Ascending aorta (tissue), 2 donors: ENCODE measurements around the gene STRIP2. TPM values are rescaled to one million over a fixed set of nuclear protein-coding genes. Genes with fewer than 3 reads are reported as not detected.

Source experiments
- DNase-seq, 2 donors: peaks; one replicate each; pipeline ENCODE4 v3.0.0-alpha.2; 2019; ENCODE audit warnings: low spot score in 2 of 2
- H3K27ac ChIP-seq, 2 donors: fragments of 200-600 bp; sonication (generic); one replicate each; pipeline ENCODE4 v1.5.1; 2016 to 2017; ENCODE audit warnings: mild to moderate bottlenecking in 1 of 2
- H3K27me3 ChIP-seq: fragments of 200-600 bp; sonication (generic); one replicate; pipeline ENCODE4 v1.5.1; 2017
- H3K36me3 ChIP-seq, 2 donors: fragments of 200-600 bp; sonication (generic); one replicate each; pipeline ENCODE4 v1.5.1; 2016
- H3K4me1 ChIP-seq, 2 donors: fragments of 200-600 bp; sonication (generic); one replicate each; pipeline ENCODE4 v1.5.1; 2016 to 2017; ENCODE audit warnings: mild to moderate bottlenecking in 1 of 2
- H3K4me3 ChIP-seq, 2 donors: fragments of 200-600 bp; sonication (generic); one replicate each; pipeline ENCODE4 v1.5.1; 2016 to 2017; ENCODE audit warnings: mild to moderate bottlenecking in 1 of 2
- H3K9me3 ChIP-seq, 2 donors: fragments of 200-600 bp; sonication (generic); one replicate each; pipeline ENCODE4 v1.5.1; 2016
- CTCF ChIP-seq, 3 experiments: fragments of 200-600 bp in 2 of 3; fragments of 450-650 bp in 1 of 3; sonication (generic) in 2 of 3; IDR thresholded peaks; one replicate each; pipeline ENCODE4 v1.5.1; 2016 to 2019; ENCODE audit warnings: antibody characterized with exemption in 3 of 3, mild to moderate bottlenecking in 1 of 3, moderate library complexity in 1 of 3
- intact Hi-C: fragments of 100-400 bp; cut with DNase I; formaldehyde crosslinking; loops from one replicate; pipeline ENCODE4 v1.15.1; 2023
- total RNA-seq: library from RNA; depleted of rRNA; stranded (reverse); fragments of >200 nt; gene quantifications from one replicate; pipeline ENCODE4 v1.1.0, GENCODE V29; 2016

STRIP2 gene, protein sequence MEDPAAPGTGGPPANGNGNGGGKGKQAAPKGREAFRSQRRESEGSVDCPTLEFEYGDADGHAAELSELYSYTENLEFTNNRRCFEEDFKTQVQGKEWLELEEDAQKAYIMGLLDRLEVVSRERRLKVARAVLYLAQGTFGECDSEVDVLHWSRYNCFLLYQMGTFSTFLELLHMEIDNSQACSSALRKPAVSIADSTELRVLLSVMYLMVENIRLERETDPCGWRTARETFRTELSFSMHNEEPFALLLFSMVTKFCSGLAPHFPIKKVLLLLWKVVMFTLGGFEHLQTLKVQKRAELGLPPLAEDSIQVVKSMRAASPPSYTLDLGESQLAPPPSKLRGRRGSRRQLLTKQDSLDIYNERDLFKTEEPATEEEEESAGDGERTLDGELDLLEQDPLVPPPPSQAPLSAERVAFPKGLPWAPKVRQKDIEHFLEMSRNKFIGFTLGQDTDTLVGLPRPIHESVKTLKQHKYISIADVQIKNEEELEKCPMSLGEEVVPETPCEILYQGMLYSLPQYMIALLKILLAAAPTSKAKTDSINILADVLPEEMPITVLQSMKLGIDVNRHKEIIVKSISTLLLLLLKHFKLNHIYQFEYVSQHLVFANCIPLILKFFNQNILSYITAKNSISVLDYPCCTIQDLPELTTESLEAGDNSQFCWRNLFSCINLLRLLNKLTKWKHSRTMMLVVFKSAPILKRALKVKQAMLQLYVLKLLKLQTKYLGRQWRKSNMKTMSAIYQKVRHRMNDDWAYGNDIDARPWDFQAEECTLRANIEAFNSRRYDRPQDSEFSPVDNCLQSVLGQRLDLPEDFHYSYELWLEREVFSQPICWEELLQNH
- 2.3 TPM for total RNA-seq

DNA sequence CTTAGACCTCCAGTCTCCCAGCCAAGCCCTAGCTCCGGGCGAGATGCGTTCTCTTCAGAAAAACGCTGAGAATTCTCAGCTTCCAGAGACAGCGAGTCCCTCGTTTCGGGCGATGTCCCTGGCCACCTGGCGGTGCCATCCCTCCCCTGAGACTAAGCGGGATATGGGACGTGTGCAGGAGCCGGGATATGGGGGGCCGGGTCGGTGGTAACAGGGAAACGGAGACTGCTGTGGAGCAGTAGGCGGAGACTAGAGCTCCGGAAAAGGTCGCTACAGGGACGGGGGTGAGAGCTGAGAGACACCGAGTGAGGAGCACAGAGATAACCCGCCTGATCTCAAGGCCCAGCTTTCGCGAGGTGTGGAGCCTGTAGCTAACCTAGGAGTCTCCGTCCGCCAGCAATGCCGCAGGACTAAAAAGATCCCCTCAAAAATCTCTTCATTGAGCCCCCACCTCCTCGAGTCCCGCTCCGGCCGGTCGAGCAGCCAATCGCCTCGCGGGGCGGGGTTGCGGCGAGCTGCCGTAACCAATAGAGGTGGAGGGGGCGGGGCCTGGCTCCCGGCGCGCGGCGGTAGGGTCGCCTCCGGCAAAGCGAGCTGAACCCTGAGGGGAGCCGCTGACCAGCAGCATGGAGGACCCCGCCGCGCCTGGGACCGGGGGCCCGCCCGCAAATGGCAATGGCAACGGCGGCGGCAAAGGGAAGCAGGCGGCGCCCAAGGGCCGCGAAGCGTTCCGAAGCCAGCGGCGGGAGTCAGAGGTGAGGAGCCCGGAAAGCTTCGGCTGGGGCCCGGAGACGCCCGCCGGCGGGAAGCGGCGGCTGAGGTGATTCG lies at the start of gene STRIP2:
Gene STRIP2, plus strand, starts transcription at position 586 of the 828 bp plus-strand sequence. Its CDS starts 41 bp downstream, at position 627.
- H3K27me3 ChIP-seq = no peaks in the 10 kb centered on the region
- DNase-seq = peak; percentile 68 to 93
- TF ChIP-seq CTCF (IDR thresholded peaks at IDR 0.05) = no peak
- intact Hi-C loops = loop anchor here (2.0 kb wide), 2 partner anchors 179 to 209 kb away; partner anchors contain the start of gene AHCYL2
- H3K4me3 ChIP-seq = peak within 1 kb of the TSS; percentile 75 to 80
- H3K27ac ChIP-seq = peak within 1 kb of the TSS in 1 of 2 donors; percentile 9
- H3K36me3 ChIP-seq = no peaks in the 10 kb centered on the region
- no peaks in the 10 kb centered on the region for H3K9me3 ChIP-seq
- H3K4me1 ChIP-seq = peaks cover 3 to 7% of the 10 kb centered on the region in 2 donors

GRCh38 chr7:129385116-129385515 lies 49.1 kb upstream of the STRIP2 start:
- Histone ChIP-seq H3K4me3 (no peak overlapping the region), H3K27me3 (no peaks in the 10 kb centered on the region), H3K9me3 (no peaks in the 10 kb centered on the region), H3K27ac (no peak overlapping the region), H3K4me1 (no peaks in the 10 kb centered on the region), H3K36me3 (peaks cover 3 to 9% of the 10 kb centered on the region in 2 donors)
- TF ChIP-seq CTCF (IDR thresholded peaks at IDR 0.05) = no peak
- intact Hi-C loops = no loop called here
- DNase-seq = no peak

- Histone ChIP-seq H3K4me1 (no peaks in the 10 kb centered on the region), H3K4me3 (no peak overlapping the region), H3K9me3 (no peaks in the 10 kb centered on the region), H3K36me3 (peaks cover 4 to 10% of the 10 kb centered on the region in 2 donors), H3K27me3 (no peaks in the 10 kb centered on the region), H3K27ac (no peak overlapping the region)
- no peak for DNase-seq
- intact Hi-C loops = no loop called here
- TF ChIP-seq CTCF (IDR thresholded peaks at IDR 0.05) = no peak
Measured at GRCh38 chr7:129385598-129385997, 48.6 kb upstream of the STRIP2 start.

GRCh38 chr7:129386506-129386905 lies 47.7 kb upstream of the STRIP2 start:
- no peaks in the 10 kb centered on the region for H3K9me3 ChIP-seq
- intact Hi-C loops = no loop called here
- TF ChIP-seq CTCF (IDR thresholded peaks at IDR 0.05) = no peak
- no peaks in the 10 kb centered on the region for H3K4me1 ChIP-seq
- no peak overlapping the region for H3K27ac ChIP-seq
- no peaks in the 10 kb centered on the region for H3K27me3 ChIP-seq
- no peak overlapping the region for H3K4me3 ChIP-seq
- DNase-seq = no peak
- H3K36me3 ChIP-seq = peaks cover 4 to 10% of the 10 kb centered on the region in 2 donors

DNA sequence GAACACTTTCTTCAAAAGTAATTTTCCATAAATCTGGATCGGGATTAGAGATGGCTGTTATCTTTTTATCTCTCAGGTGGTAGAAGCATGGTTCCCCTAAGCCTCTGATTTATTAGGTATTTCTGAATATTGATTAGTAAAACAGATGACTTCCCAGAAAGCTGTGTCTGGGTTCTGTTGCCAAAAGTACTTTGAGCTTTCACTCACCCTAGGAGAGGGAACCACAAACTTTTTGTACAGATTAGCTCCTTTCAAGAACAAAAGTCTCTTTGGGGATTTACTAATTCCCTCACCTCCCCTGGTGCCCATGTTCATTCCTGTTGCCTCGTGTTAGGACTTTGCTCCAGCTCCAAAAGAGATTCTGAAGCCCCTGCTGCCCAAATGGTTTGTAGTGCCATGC lies 46.7 kb upstream of the STRIP2 start:
- no peak for DNase-seq
- Histone ChIP-seq H3K4me3 (no peak overlapping the region), H3K27ac (no peak overlapping the region), H3K9me3 (no peaks in the 10 kb centered on the region), H3K27me3 (no peaks in the 10 kb centered on the region), H3K36me3 (peaks cover 4 to 12% of the 10 kb centered on the region in 2 donors), H3K4me1 (no peaks in the 10 kb centered on the region)
- intact Hi-C loops = no loop called here
- no peak for TF ChIP-seq CTCF (IDR thresholded peaks at IDR 0.05)
